Adrenal gland (tissue), 12 donors: ENCODE results near the gene ZNF740. TPM values are rescaled to one million over a fixed set of nuclear protein-coding genes. Genes with fewer than 3 reads are reported as not detected.
A peak's percentile ranks its signal among the peaks of the same experiment; 100 is the strongest.

Experiments
- DNase-seq, 7 donors: peaks; one replicate each; pipeline ENCODE4 v3.0.0-alpha.2; 2019 to 2020
- H3K27ac ChIP-seq, 5 donors: fragments of 200-600 bp; sonication (generic) in 4 of 5; 1 replicate in 3 of 5; 2 replicates in 2 of 5; pipeline versions ENCODE4 v1.5.1 to v1.8.0; 2016 to 2020; ENCODE audit warnings: mild to moderate bottlenecking in 1 of 5
- H3K27me3 ChIP-seq: fragments of 200-600 bp; 2 replicates; pipeline ENCODE4 v1.8.0; 2021
- H3K36me3 ChIP-seq, 2 donors: fragments of 200-600 bp; replicated peaks in 1 of 2; 1 replicate in 1 of 2; 2 replicates in 1 of 2; pipeline versions ENCODE4 v1.5.1 to v1.8.0; 2018 to 2022
- H3K4me1 ChIP-seq, 2 donors: fragments of 200-600 bp; replicated peaks in 1 of 2; 1 replicate in 1 of 2; 2 replicates in 1 of 2; pipeline versions ENCODE4 v1.5.1 to v1.8.0; 2018 to 2021
- H3K4me3 ChIP-seq, 4 donors: fragments of 200-600 bp; sonication (generic) in 3 of 4; one replicate each; pipeline ENCODE4 v1.5.1; 2016 to 2018
- H3K9me3 ChIP-seq, 3 donors: fragments of 200-600 bp; sonication (generic) in 1 of 3; replicated peaks in 1 of 3; 1 replicate in 2 of 3; 2 replicates in 1 of 3; pipeline versions ENCODE4 v1.5.1 to v1.8.0; 2016 to 2021
- CTCF ChIP-seq, 6 experiments: fragments of 450-650 bp in 4 of 6; fragments of 200-600 bp in 2 of 6; sonication (generic) in 1 of 6; IDR thresholded peaks; 1 replicate in 5 of 6; 2 replicates in 1 of 6; pipeline versions ENCODE4 v1.5.1 to v1.8.0; 2016 to 2021; ENCODE audit warnings: antibody characterized with exemption in 6 of 6, mild to moderate bottlenecking in 2 of 6, moderate library complexity in 1 of 6
- POLR2A ChIP-seq, 2 donors: fragments of 450-650 bp; IDR thresholded peaks; one replicate each; pipeline ENCODE4 v1.6.1; 2017; ENCODE audit warnings: antibody characterized with exemption in 2 of 2, mild to moderate bottlenecking in 2 of 2, moderate library complexity in 1 of 2
- WGBS, 4 donors: extraction: QIAGEN DNeasy Blood & Tissue Kit in 2 of 4; methylation state at CpG; one replicate each; pipeline versions ENCODE4 v1.1.5 to v1.1.7; 2013 to 2017; 5-methylcytosine and 5-hydroxymethylcytosine counted together
- intact Hi-C, 2 donors: fragments of 100-400 bp; cut with DNase I; formaldehyde crosslinking; loops; one replicate each; pipeline versions ENCODE4 v1.14.1 to v1.15.0; 2022 to 2023
- polyA plus RNA-seq, 3 donors: library from polyadenylated mRNA; stranded (reverse); fragments of 200-250 nt in 2 of 3; fragments of 350-450 nt in 1 of 3; fragmentation: Illumina TruSeq in 1 of 3; extraction: RNeasy Lipid Tissue Mini Kit (QIAGEN cat#74804) in 1 of 3; gene quantifications; one replicate each; pipeline ENCODE4 v1.2.3, GENCODE V29; 2013 to 2014
- total RNA-seq, 9 donors: library from RNA; depleted of rRNA in 4 of 9; stranded (reverse); fragments of >200 nt in 4 of 9; fragments of 120-200 nt in 1 of 9; fragmentation: NEBNext Ultra II Directional in 1 of 9; extraction: Animal tissue kit (Norgen Biotek cat#: 25700) in 1 of 9; gene quantifications; one replicate each; pipeline versions ENCODE4 v1.1.0 to v1.2.4, GENCODE V29; 2013 to 2023
- donor health status: healthy with polysubstance abuse.
- donor health status: Bipolar disorder and iron deficiency.
- donor health status: DM: yes; HTN: yes; CAD: no.
- donor health status: DM: no; HTN: no; CAD: no.
- donor health status: DM: no; HTN: no; CAD: no.
- donor health status: DM: yes; HTN: yes; CAD: no.

The ZNF740 gene
- total and polyA plus RNA-seq, 12 donors: 6.6 to 61.0 (median 14.0) TPM

GRCh38 chr12:53204351-53204750, 23.8 kb downstream of the ZNF740 start:
- DNase-seq: no peak
- WGBS, 4 donors: 56 to 91% (median 80%) methylated on average over 1 of the region's 1 CpG

GRCh38 chr12:53205747-53206419, 25.4 kb downstream of the ZNF740 start:
- Histone ChIP-seq H3K27me3 (no peaks in the 10 kb centered on the region), H3K36me3 (peaks cover 0 to 4% of the 10 kb centered on the region in 2 donors), H3K9me3 (no peaks in the 10 kb centered on the region), H3K27ac (no peak overlapping the region), H3K4me3 (no peak overlapping the region), H3K4me1 (peaks cover 0 to 9% of the 10 kb centered on the region in 2 donors)
- intact Hi-C loops: no loop called here
- 56 to 74% (median 61%) methylated on average over 7 of the region's 7 CpGs for WGBS, 4 donors
- DNase-seq: no peak
- no peak for TF ChIP-seq POLR2A (IDR thresholded peaks at IDR 0.05)
- TF ChIP-seq CTCF (IDR thresholded peaks at IDR 0.05): no peak

More at GRCh38 chr12:53204351-53204750, 23.8 kb downstream of the ZNF740 start:
- intact Hi-C loops: no loop called here
- H3K4me1 ChIP-seq: peaks cover 0 to 9% of the 10 kb centered on the region in 2 donors
- no peak overlapping the region for H3K4me3 ChIP-seq
- H3K27me3 ChIP-seq: no peaks in the 10 kb centered on the region
- no peak for TF ChIP-seq POLR2A (IDR thresholded peaks at IDR 0.05)
- no peak for TF ChIP-seq CTCF (IDR thresholded peaks at IDR 0.05)
- H3K36me3 ChIP-seq: no peaks in the 10 kb centered on the region
- H3K27ac ChIP-seq: no peak overlapping the region
- H3K9me3 ChIP-seq: no peaks in the 10 kb centered on the region

- WGBS, 4 donors: 58 to 68% (median 61%) methylated on average over 5 of the region's 5 CpGs
- Histone ChIP-seq H3K4me3 (no peak within 1 kb of the TSS), H3K36me3 (peaks cover 0 to 15% of the 10 kb centered on the region in 2 donors), H3K4me1 (peaks cover 0 to 9% of the 10 kb centered on the region in 2 donors), H3K27ac (no peak within 1 kb of the TSS), H3K9me3 (no peaks in the 10 kb centered on the region), H3K27me3 (no peaks in the 10 kb centered on the region)
- DNase-seq: no peak
- no peak for TF ChIP-seq CTCF (IDR thresholded peaks at IDR 0.05)
- TF ChIP-seq POLR2A (IDR thresholded peaks at IDR 0.05): no peak
- intact Hi-C loops: no loop called here
Measured at GRCh38 chr12:53207042-53207441, 26.5 kb downstream of the ZNF740 start, which contains the start of gene ITGB7. Gene ITGB7 (minus strand): TSS chr12:53207251. CDS start chr12:53200443, 6,808 bp downstream.

GRCh38 chr12:53208435-53208834, 27.9 kb downstream of the ZNF740 start:
- no peak overlapping the region for H3K27ac ChIP-seq
- TF ChIP-seq CTCF (IDR thresholded peaks at IDR 0.05) (no peak), POLR2A (IDR thresholded peaks at IDR 0.05) (no peak)
- H3K27me3 ChIP-seq: no peaks in the 10 kb centered on the region
- DNase-seq: peak in 1 of 7 donors; percentile 37
- peaks cover 0 to 15% of the 10 kb centered on the region in 2 donors for H3K4me1 ChIP-seq
- H3K9me3 ChIP-seq: no peaks in the 10 kb centered on the region
- peaks cover 0 to 26% of the 10 kb centered on the region in 2 donors for H3K36me3 ChIP-seq
- 56 to 79% (median 58%) methylated on average over 2 of the region's 2 CpGs for WGBS, 4 donors
- no peak overlapping the region for H3K4me3 ChIP-seq
- intact Hi-C loops: no loop called here
